ENCODE data around the gene PTGS1.
A peak's percentile ranks its signal among the peaks of the same experiment; 100 is the strongest.
"Not testable (repeated sequence)": the region's sequence is repeated elsewhere in the genome, so short reads cannot be mapped to it uniquely, and the experiment has no call there.

PTGS1 gene

GRCh38 chr9:122346478-122347347 lies 24.1 kb upstream of the PTGS1 start:
- peak in 6 of 58 donors; percentile 11 to 34 (median 18) for DNase-seq

GRCh38 chr9:122347348-122348287 lies 23.2 kb upstream of the PTGS1 start:
- DNase-seq = no peak

GRCh38 chr9:122348288-122348777 lies 22.5 kb upstream of the PTGS1 start:
- DNase-seq = no peak

- DNase-seq = no peak
Observed at GRCh38 chr9:122348791-122349190, 22.0 kb upstream of the PTGS1 start.

GRCh38 chr9:122349201-122349600 lies 21.6 kb upstream of the PTGS1 start:
- DNase-seq = no peak

GRCh38 chr9:122350577-122351355 lies 20.1 kb upstream of the PTGS1 start:
- DNase-seq = peak; percentile 9 to 93 (median 75)

GRCh38 chr9:122354536-122355199 lies 16.2 kb upstream of the PTGS1 start:
- peak in 15 of 58 donors; percentile 3 to 38 (median 29) for DNase-seq

GRCh38 chr9:122355336-122355875 lies 15.4 kb upstream of the PTGS1 start:
- DNase-seq = no peak

- no peak for DNase-seq
Observed at GRCh38 chr9:122356627-122357026, 14.2 kb upstream of the PTGS1 start.

GRCh38 chr9:122360891-122361290 lies 9.9 kb upstream of the PTGS1 start:
- no peak for DNase-seq

GRCh38 chr9:122363131-122363530 lies 7.7 kb upstream of the PTGS1 start:
- DNase-seq = not testable (repeated sequence)

- DNase-seq = no peak
Observed at GRCh38 chr9:122364117-122364782, 6.6 kb upstream of the PTGS1 start.

- no peak for DNase-seq
Observed at GRCh38 chr9:122364783-122365150, 6.1 kb upstream of the PTGS1 start.

- DNase-seq = no peak
Observed at GRCh38 chr9:122366074-122366660, 4.7 kb upstream of the PTGS1 start.

- DNase-seq = no peak
Observed at GRCh38 chr9:122367065-122367464, 3.8 kb upstream of the PTGS1 start.

- no peak for DNase-seq
Observed at GRCh38 chr9:122367774-122368460, 2.9 kb upstream of the PTGS1 start.

- DNase-seq = no peak
Observed at GRCh38 chr9:122368642-122369041, 2.2 kb upstream of the PTGS1 start.

- DNase-seq = peak in 1 of 58 donors; percentile 22
Observed at GRCh38 chr9:122370303-122370702, 521 bp upstream of the PTGS1 start.

- DNase-seq = no peak
Observed at GRCh38 chr9:122371846-122372245, 1.0 kb downstream of the PTGS1 start.

All from anterior cingulate cortex (tissue), 58 donors.